HG03060 (cell line): ENCODE results near the gene RIN3.
"Not testable (repeated sequence)": the region's sequence is repeated elsewhere in the genome, so short reads cannot be mapped to it uniquely, and the experiment has no call there.

ENCODE experiments used
- ATAC-seq: cut with Tn5 transposase; IDR thresholded peaks from one replicate; pipeline ENCODE4 v1.9.1; 2021; ENCODE audit warnings: low read depth, moderate number of reproducible peaks; ENCODE audit not compliant: unreplicated experiment

Gene RIN3

GRCh38 chr14:92524602-92525185 is 11.1 kb downstream of the RIN3 start:
- no peak for ATAC-seq

GRCh38 chr14:92525322-92526095 is 11.9 kb downstream of the RIN3 start:
- ATAC-seq: no peak

GRCh38 chr14:92527721-92528120 is 14.1 kb downstream of the RIN3 start:
- ATAC-seq: no peak

- ATAC-seq: no peak
Measured at GRCh38 chr14:92528486-92529100, 15.0 kb downstream of the RIN3 start.

- ATAC-seq: no peak
Measured at GRCh38 chr14:92529903-92530302, 16.3 kb downstream of the RIN3 start.

- no peak for ATAC-seq
Measured at GRCh38 chr14:92531106-92531873, 17.7 kb downstream of the RIN3 start.

GRCh38 chr14:92532490-92533163 is 19.0 kb downstream of the RIN3 start:
- ATAC-seq: no peak

GRCh38 chr14:92534932-92535643 is 21.5 kb downstream of the RIN3 start:
- ATAC-seq: no peak

GRCh38 chr14:92536231-92536630 is 22.6 kb downstream of the RIN3 start:
- ATAC-seq: not testable (repeated sequence)

GRCh38 chr14:92538412-92538985 is 24.9 kb downstream of the RIN3 start:
- peak; percentile 52 for ATAC-seq

- ATAC-seq: no peak
Measured at GRCh38 chr14:92539419-92539818, 25.8 kb downstream of the RIN3 start.

- ATAC-seq: no peak
Measured at GRCh38 chr14:92539875-92540274, 26.3 kb downstream of the RIN3 start.

GRCh38 chr14:92540472-92541048 is 27.0 kb downstream of the RIN3 start:
- ATAC-seq: no peak

- ATAC-seq: no peak
Measured at GRCh38 chr14:92542766-92543554, 29.4 kb downstream of the RIN3 start.

GRCh38 chr14:92544051-92544720 is 30.6 kb downstream of the RIN3 start:
- no peak for ATAC-seq

GRCh38 chr14:92546347-92547053 is 32.9 kb downstream of the RIN3 start:
- no peak for ATAC-seq
